GM21717 (cell line): ENCODE results near the gene ALKBH8.
A peak's percentile ranks its signal among the peaks of the same experiment; 100 is the strongest.
"Not testable (repeated sequence)": the region's sequence is repeated elsewhere in the genome, so short reads cannot be mapped to it uniquely, and the experiment has no call there.

Experiments
- ATAC-seq: cut with Tn5 transposase; IDR thresholded peaks from one replicate; pipeline ENCODE4 v1.9.1; 2021; ENCODE audit warnings: mild to moderate bottlenecking, moderate library complexity; ENCODE audit not compliant: unreplicated experiment

The ALKBH8 gene

DNA sequence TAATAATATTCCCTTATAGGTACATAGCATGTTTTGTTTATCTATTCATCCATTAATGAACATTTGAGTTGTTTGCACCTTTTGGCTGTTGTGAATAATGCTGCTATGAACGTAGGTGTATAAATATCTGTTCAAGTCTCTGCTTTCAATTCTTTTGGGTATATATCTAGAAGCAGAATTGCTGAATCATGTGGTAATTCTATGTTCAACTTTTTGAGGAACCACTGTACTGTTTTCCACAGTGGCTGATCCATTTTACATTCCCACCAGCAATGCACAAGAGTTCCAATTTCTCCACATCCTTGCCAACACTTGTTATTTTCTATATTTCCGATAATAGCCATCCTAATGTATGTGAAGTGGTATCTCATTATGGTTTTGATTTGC lies 56.7 kb downstream of the ALKBH8 start:
- ATAC-seq = no peak

DNA sequence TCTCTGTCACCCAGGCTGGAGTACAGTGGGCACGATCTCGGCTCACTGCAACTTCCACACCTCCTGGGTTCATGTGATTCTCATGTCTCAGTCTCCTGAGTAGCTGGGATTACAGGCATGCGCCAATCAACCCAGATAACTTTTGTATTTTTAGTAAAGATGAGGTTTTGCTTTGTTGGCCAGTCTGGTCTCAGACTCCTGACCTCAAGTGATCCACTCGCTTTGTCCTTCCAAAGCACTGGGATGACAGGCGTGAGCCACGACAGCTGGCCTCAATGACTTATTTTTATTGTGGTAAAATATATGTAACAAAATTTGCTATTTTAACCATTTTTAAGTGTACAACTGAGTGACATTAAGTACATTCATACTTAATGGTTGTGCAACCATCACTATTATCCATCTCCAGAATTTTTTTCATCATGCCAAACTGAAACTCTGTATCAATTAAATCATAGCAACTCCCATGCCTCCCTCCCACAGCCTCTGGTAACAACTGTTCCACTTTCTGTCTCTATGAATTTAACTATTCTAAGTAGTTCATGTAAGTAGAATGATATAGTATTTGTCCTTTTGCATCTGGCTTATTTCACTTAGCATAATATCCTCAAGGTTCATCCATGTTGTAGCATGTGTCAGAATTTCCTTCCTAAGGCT lies 57.2 kb downstream of the ALKBH8 start:
- ATAC-seq = no peak

GRCh38 chr11:107505647-107506225 lies 59.8 kb downstream of the ALKBH8 start:
- no peak for ATAC-seq

DNA sequence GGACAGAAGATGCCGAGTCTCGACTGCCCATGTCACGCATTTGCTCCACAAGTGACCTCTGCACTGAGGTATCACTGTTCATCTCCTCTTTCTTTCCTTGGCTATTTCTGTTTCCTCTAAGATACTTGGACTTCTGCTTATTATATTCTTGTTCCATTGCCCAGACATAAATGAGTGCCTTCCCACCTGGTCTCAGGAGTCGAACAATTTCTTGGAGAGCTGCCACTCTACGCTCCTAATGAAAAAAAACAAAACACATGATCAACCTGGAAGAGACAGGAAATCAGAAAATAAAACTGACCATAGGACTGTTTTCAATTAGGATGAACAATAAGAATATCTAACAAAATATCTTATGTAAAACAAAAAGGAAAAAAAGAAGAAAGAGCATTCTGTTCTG lies 60.6 kb downstream of the ALKBH8 start:
- no peak for ATAC-seq

GRCh38 chr11:107501713-107502112 lies 63.8 kb downstream of the ALKBH8 start:
- no peak for ATAC-seq

DNA sequence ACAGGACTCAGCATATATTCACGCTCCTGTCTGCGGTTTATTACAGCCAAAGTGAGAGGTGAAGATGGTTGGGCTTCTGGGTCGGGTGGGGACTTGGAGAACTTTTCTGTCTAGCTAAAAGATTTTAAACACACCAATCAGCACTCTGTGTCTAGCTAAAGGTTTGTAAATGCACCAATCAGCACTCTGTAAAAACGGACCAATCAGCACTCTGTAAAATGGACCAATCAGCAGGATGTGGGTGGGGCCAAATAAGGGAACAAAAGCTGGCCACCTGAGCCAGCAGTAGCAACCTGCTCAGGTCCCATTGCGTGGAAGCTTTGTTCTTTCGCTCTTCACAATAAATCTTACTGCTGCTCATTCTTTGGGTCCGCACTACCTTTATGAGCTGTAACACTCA lies 68.2 kb downstream of the ALKBH8 start:
- not testable (repeated sequence) for ATAC-seq

GRCh38 chr11:107496011-107496410 lies 69.5 kb downstream of the ALKBH8 start:
- no peak for ATAC-seq

DNA sequence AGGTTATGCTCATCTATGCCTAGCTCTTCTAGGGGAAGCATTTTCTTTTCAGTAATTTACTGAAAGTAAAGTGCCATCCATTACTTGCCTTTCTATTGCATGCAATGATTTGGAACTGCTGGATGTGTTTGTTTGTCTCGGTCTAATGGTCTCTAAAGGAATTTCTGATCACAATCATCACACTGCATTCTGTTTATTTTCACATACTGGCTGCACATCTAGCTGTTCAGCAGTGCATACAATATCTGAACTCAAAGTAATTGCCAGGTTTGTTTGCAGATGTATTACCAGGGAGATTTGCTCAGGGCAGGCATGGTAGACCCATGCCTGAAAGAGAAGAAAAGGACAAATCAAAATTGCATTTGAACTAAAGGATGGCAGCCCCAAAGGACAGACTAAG lies 71.5 kb downstream of the ALKBH8 start:
- no peak for ATAC-seq

- no peak for ATAC-seq
Measured at GRCh38 chr11:107493117-107493516, 72.4 kb downstream of the ALKBH8 start.

- ATAC-seq = no peak
Measured at GRCh38 chr11:107490836-107491235, 74.7 kb downstream of the ALKBH8 start.

DNA sequence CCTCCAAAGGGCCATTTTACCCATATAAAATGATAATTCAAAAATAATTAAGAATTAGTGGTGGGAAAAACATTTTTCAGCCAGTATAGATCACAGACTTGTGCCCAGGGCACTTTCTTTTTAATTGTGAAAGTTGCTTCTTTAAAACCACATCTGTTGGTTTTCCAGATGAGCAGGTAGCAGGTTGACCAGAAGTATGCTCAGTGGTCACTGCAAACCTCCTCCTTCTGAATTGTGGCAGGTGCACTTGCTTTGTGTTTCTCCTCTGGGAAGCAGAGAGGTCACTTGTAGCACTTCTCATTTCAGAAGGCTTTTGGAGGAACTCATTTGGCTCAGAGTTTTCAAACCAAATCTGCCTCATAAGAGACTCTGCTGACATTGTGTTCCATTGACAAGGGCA lies 83.3 kb downstream of the ALKBH8 start:
- no peak for ATAC-seq

DNA sequence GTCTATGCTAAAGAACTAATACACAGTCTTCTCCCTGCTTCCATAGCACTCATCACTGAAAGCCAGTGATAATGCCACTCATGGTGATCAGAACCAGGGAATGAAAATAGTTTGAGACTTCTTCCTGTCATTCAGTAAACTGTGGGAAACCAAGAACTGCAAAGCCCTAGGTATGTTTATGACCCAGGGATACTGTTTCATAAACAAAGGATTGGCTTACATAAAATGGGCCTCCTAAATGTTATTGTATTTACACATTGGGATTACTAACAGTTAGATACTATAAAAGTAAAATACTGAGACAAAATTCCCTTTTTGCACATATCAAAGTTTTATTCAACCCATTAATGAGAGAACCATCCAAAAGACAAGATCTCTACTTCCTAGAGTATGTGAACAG lies 86.6 kb downstream of the ALKBH8 start:
- no peak for ATAC-seq

DNA sequence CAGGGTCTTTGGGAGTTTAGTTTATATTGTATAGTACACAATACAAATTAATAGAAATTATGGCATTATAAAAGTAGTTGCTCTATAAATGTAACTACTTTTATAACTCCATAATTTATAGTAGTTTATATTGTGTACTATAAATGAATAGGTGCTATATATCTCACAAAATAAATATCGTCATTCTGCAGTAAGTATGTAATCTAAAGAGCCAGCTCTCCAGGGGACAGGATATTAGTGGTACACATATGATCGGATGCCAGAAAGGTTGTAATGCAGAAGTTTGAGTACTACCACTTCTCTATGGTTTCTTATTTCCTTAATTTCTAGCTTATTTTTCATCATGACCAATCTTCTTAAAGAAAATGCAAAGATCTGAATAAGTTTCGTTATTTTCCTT lies 87.7 kb downstream of the ALKBH8 start:
- no peak for ATAC-seq

DNA sequence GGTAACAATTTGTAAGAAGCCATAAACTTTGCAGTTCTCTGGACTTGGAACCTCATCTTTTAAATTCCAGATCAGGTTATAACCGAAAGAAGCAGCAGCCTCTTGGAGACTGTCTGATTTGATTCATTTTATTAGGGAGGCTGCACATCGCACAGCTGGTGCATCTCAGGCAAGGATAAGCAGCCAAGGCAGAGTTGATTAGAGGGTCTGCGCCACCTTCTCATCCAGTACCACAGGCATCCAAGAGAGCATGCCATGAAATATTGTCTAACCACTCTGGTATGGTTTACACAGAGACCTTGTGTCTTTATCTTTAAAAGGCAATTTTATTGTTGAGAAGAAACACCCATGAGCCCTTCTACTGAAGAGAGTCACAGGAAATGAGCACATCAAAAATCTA lies 91.7 kb downstream of the ALKBH8 start:
- no peak for ATAC-seq

DNA sequence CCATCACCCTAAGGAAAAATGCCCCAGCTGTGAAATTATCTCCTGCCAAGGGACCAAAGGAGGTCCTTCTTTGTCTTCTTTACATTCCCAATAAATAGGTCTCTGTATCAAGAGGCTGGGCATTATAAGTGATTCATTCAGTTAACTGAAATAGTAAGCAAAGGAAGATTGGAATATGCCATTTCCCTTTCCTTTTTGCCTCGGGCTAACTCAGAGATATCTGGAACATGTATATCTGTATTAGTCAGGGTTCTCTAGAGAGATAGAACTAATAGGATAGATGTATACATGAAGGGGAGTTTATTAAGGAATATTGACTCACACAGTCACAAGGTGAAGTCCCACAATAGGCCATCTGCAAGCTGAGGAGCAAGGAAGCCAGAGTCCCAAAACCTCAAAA lies 92.6 kb downstream of the ALKBH8 start:
- no peak for ATAC-seq

GRCh38 chr11:107468596-107468995 lies 96.9 kb downstream of the ALKBH8 start:
- no peak for ATAC-seq

DNA sequence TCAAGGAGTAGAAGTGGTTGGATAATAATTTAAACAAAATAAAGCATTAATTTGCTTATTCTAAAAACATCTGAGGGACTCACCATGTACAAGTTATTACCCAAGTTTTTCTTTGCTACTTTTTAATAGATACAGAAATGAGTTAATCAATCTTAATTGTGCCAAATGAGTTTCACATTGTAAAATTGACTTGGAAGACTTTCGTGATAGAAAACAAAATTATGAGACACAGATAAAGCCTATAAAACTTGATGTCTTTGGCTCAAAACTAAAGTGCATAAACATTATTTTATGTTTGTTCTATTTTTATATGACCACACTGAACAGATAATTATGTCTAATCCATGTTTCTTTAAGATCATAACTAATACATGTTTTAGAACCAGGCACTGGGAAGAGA lies 97.8 kb downstream of the ALKBH8 start:
- no peak for ATAC-seq

DNA sequence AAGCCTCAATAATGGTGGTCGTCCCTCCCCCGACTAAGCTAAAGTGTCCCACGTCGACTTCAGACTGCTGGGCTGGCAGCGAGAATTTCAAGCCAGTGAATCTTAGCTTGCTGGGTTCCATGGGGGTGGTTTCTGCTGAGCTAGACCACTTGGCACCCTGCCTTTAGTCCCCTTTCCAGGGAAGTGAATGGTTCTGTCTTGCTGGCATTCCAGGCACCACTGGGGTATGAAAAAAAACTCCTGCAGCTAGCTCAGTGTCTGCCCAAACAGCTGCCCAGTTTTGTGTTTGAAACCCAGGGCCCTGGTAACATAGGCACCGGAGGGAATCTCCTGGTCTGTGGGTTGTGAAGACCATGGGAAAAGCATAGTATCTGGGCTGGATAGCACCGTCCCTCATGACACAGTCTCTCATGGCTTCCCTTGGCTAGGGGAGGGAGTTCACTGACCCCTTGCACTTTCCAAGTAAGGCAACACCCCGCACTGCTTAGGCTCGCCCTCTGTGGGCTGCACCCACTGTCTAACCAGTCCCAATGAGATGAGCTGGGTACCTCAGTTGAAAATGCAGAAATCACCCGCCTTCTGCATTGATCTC lies 99.2 kb downstream of the ALKBH8 start:
- ATAC-seq = not testable (repeated sequence)

- ATAC-seq = peak; percentile 98
Measured at GRCh38 chr11:107457558-107458271, 107.8 kb downstream of the ALKBH8 start, which contains the start of gene CWF19L2. Gene CWF19L2 (minus strand): TSS chr11:107457825. CDS start chr11:107457816, 9 bp downstream.

- peak; percentile 52 for ATAC-seq
Measured at GRCh38 chr11:107457205-107457557, 108.4 kb downstream of the ALKBH8 start.

GRCh38 chr11:107453594-107454286 lies 111.8 kb downstream of the ALKBH8 start:
- no peak for ATAC-seq
